ENCODE data around the gene SH3BP1.

SH3BP1 gene

DNA sequence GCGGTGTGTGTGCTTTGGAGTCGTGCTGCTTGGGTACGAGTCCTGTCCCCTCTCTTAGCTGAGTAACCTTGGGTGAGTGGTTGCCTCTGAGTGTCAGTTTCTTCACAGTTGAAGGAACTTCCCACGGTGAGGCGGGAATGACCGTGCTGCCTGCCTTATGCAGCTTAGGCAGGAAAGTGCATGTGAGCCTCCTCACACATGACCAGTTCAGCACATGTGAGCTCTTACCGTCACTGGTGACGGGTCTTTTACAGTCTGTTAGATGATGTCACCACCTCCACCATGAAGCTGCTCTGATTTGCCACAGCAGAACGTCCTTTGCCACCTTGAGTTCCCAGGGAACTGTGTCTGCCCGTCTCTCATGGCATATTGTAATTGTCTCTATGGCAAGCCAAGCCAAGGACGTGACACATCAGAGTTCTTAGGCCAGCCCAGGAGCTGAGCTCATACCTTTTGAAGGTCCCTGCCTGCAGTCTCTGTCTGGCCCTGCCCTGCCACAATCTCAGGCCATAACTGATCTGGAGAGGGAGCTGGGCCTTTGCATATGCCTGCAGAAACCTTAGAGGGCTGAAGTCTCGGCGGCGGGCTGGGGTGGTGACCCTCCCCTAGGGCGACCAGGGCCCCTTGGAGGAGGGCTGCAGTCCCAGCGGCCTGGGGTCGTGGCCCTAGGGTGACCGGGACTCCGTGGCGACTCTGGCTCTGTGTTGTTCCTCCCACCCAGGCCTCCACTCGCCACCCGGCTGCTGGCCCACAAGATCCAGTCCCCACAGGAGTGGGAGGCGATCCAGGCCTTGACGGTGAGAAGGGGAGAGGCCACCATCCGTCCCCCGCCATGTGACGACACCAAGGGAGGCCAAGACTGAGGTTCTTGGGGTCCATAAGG, 23.0 kb upstream of the SH3BP1 start:
- DNase-seq (ENCODE audit: low read depth): no peak

DNA sequence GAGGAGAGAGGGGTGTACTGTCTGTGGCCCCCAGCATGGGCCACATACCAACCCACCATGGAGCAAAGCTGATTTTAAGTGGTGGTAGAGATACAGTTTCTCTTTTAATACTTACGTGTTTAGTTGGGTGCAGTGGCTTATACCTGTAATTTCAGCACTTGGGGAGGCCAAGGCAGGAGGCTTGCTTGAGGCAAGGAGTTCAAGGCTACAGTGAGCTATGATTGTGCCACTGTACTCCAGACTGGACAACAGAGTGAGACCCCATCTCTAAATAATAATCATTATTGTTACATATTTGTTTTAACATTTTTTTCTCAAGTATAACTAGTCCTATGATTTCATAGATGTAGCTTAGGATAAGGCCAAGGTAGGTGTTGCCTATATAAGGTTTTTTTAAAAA, 22.0 kb upstream of the SH3BP1 start:
- DNase-seq (ENCODE audit: low read depth): no peak

DNA sequence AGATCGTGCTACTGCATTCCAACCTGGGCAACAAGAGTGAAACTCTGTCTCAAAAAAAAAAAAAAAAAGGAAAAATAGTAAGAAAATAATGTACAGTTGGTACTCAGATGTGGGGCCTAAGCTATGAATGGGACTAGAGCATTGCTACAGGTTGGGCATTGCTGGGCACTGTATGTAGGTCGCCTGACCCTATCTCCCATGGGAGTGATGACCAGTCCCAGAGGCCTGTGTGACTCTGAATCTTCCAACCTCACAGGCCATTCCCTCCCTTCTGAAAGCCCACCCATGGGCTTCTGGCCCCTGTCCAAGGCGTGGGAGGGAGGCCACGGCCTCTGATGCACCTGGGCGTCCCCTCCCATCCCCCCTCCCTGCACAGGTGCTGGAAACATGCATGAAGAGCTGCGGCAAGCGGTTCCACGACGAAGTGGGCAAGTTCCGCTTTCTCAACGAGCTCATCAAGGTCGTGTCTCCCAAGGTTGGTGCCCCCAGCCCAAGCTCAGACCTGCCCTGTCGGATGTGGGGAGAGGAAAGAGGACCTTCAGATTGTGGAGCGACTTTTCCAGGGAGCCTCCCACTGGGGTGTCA, 21.3 kb upstream of the SH3BP1 start:
- no peak for DNase-seq (ENCODE audit: low read depth)

DNA sequence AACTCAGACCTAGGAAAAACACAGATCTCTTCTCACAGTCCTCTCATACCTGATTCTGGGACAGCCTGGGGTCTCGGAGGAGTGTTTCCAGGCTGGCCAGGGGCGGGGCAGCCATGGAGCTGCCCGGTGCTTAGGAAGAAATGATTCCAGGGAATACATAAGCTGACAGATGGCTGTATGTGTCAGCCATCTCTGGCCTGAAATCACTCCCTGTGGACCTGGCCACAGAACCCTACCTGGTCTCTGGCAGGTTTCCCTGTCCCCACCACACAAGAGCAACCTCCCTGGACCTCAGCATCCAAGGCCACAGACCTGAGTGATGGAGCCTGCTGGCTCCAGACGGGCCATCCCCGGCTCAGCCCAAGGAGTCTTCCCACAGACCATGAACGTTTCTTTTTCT, 20.8 kb upstream of the SH3BP1 start:
- no peak for DNase-seq (ENCODE audit: low read depth)

DNA sequence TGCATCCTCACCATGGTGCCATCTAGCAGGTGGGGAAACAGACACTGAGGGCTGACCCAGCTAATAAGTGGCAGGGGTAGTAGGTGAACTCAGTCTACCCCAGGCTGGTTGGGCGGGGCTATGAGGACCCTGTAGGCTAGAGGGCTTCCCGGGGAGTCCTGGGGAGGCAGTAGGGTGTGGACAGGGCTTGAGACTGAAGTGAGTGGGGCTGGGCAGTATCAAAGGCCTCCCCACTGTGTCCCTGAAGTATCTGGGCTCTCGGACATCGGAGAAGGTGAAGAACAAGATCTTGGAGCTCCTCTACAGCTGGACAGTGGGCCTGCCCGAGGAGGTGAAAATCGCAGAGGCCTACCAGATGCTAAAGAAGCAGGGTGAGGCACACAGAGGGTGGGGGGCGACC, 19.5 kb upstream of the SH3BP1 start:
- DNase-seq (ENCODE audit: low read depth): no peak

DNA sequence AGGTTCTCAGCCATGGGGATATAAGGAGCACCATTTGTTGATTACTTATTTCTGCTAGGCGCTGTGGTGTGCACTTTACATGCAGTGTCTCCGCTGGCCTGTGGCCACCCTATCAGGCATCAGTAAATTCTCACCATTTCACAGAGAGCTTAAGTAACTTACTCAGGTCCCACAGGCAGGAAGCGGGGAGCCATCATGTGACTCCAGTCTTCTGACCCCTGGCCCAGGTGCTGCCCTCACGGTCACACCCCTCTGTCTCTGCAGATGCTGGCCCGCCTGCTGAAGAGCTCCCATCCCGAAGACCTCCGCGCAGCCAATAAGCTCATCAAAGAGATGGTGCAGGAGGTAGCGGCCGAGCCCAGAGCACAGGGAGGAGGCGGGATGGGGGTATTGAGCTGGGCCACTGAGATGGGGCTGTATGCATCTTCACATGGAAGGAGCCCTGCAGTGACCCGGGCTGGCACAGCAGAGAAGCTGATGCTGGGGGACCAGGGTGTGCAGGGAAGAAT, 18.1 kb upstream of the SH3BP1 start:
- no peak for DNase-seq (ENCODE audit: low read depth)

DNA sequence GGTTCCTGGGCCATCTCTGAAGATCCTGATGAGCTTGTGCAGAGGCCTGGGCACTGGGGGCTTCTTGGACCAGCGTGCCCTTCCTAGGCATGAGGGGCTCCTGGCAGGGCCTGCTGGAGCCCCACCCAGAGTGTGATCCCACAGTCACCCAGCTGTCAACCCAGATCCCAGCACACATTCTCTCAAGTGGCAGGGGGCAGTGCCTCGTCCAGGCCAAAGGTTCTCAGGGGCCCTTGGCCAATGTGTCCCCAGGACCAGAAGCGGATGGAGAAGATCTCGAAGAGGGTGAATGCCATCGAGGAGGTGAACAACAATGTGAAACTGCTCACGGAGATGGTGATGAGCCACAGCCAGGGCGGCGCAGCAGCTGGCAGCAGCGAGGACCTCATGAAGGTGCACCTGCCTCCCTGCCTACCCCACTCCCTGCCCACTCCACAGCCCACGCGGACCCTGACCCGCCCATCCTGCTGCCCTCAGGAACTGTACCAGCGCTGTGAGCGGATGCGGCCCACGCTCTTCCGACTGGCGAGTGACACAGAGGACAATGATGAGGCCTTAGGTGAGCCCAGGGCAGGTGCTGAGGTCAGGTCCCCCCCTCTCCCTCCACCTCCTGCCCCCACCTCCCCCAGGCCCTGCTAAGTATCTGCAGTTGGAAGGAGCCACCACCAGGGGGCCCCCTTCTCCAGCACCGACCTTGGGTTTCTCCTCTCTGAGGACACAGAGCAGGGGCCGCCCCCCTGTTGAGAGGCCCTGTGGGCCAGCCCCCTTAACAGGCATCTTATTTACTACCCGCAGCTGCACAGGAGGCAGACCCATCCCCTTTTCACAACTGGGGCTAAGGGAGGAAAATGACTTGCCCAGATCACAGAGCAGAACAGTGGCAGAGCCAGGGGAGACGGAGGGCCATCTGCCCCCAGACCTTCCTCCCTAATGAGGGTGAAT, 16.1 kb upstream of the SH3BP1 start:
- DNase-seq (ENCODE audit: low read depth): peak; percentile 61

DNA sequence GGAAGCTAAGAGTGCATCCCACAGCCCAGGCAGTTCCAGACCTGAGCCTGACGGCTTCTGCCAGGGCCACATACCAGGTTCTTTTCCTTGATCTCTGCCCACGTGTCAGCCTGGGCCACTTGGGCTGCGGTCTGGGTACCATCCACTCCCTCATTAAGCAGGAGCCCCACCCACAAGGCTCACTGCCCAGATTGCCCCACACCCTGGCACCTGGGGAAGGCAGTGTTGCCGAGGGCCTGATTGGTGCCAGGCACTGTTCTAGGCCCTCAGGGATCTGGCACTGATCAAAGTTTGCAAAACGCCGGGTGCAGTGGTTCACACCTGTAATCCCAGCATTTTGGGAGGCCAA, 15.5 kb upstream of the SH3BP1 start:
- DNase-seq (ENCODE audit: low read depth): no peak

DNA sequence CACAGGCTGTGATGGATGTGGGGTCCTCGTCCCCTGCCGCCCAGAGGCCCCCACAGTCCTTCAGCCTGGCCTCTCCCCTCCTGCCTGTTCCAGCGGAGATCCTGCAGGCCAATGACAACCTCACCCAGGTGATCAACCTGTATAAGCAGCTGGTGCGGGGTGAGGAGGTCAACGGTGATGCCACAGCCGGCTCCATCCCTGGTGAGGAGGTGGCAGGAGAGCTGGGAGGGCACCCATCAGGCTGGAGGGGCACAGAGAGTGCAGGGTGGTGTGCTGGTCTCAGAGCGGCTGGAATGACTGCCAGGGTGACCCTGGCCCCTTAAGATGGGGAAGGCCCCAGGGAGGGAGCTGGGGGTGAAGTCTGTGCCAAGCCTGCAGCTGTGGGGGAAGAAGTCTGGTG, 14.6 kb upstream of the SH3BP1 start:
- DNase-seq (ENCODE audit: low read depth): no peak

DNA sequence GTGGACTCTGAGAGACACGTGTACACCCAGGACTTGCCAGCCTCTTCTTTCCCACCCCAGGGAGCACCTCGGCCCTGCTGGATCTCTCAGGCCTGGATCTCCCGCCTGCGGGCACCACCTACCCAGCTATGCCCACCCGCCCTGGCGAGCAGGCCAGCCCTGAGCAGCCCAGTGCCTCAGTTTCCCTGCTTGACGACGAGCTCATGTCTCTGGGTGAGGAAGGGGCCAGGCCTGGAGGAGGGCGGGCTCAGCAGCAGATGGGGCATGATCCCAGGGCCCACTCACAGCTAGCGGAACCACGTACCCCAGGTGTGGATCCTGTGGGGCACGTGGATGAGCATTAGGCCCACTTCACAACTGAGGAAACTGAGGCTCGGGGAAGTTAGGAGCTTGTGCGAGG, 13.7 kb upstream of the SH3BP1 start:
- no peak for DNase-seq (ENCODE audit: low read depth)

DNA sequence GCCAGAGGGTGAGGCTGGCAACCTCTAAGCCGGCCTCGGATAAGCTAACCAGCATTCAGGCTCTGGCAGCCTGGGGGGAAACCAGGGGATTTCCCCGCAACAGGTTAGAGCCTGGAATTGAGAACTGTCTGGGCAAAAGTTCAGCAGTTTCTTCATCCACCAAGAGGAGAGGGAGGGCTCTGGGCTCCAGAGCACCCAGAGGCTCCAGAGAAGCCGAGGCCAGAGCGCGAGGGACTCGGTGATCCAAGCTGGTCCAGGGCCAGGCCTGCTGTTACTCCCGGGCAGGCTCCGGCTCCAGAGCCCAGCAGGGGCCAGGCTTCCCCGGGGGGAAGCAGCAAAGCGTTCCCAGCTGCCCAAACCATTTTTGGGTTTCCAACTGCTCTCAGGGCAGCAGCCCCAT, 13.3 kb upstream of the SH3BP1 start:
- no peak for DNase-seq (ENCODE audit: low read depth)

DNA sequence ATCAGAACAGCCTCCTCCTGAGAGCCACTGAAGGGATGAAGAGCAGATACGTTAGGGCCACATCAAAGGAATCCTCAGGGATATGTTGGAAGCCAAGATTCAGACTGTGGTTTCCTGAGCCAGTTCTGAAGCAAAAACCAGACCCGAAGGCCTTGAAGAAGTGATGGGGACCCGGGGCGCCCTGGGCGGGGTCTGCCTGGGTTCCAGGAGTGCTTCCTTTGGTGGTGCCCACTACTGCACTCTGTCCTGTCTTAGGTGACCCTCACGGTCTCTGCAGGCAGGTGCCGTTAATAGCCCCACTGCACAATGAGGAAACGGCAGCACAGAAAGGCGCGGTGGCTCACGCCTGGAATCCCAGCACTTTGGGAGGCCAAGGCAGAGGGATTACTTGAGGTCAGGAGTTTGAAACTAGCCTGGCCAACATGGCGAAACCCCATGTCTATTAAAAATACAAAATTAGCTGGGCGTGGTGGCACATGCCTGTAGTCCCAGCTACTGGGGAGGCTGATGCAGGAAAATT, 12.9 kb upstream of the SH3BP1 start:
- no peak for DNase-seq (ENCODE audit: low read depth)

DNA sequence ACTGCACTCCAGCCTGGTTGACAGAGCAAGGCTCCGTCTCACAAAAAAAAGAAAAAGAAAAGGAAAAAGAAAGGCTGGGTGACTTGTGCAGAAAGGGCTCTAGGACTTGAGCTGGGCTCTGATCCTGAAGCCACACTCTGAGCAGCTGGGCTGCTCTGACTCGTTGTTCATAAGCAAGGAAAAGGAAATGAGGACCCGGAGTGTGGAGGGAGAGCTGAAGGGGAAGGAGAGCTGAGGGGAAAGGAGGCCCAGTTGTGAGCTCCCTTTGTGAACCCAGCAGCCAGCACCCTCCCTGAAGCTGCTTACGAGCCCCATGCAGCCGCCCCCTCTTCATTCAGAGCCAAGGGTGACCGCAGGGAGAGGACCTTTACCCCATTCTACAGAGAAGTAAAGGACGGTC, 12.3 kb upstream of the SH3BP1 start:
- DNase-seq (ENCODE audit: low read depth): no peak

DNA sequence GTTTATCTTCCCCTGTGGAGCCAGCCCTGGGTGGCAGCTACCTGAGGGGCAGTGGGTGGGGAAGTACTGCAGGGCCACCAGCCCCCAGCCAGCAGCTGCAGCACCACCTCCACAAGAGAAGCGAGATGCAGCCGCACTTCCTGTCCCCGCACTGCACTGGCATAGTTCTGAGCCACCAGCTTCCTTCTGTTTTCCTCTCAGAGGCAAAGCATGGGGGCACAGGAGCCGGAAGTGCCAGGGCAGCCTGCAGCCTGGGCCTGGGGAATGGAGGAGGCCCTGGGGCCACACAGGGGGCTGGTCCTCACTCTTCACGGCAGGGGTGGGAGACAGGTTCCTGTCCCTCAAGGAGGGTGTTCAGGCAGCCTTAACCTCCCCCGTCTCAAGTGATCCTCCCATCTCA, 11.9 kb upstream of the SH3BP1 start:
- no peak for DNase-seq (ENCODE audit: low read depth)

DNA sequence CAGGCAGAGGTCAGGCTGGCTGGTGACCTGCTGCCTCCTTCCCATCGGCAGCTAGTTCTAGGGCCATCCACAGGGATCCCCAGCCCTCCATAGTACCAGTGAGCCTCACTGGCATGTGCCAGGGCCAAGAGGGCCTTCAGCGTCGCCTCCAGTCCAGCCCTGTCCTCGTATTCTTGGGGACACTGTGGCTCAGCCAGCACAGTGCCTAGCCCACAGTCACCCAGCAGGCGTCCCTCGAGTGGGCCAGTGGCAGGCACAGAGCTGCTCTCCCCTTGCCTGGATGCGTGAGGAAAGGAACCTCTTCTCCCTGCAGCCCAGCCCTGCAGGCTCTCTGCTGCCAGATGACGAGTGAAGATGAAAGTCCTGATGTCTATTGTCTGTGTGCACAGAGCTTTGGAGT, 10.6 kb upstream of the SH3BP1 start:
- DNase-seq (ENCODE audit: low read depth): no peak

DNA sequence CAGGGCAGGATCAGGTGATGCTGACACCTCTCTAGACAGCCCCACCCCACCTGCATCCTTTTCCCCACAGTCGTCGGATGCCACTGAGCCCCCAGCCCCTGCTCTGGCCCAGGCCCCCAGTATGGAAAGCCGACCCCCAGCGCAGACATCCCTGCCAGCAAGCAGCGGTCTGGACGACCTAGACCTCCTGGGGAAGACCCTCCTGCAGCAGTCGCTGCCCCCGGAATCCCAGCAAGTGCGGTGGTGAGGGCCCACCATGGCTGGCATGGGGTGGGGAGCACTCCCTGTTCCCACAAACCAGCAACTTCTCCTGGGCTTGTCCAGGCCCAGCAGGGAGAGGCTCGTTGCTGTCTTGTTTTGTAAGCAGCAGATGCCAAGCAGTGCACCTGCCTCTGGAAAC, 9.5 kb upstream of the SH3BP1 start:
- no peak for DNase-seq (ENCODE audit: low read depth)

DNA sequence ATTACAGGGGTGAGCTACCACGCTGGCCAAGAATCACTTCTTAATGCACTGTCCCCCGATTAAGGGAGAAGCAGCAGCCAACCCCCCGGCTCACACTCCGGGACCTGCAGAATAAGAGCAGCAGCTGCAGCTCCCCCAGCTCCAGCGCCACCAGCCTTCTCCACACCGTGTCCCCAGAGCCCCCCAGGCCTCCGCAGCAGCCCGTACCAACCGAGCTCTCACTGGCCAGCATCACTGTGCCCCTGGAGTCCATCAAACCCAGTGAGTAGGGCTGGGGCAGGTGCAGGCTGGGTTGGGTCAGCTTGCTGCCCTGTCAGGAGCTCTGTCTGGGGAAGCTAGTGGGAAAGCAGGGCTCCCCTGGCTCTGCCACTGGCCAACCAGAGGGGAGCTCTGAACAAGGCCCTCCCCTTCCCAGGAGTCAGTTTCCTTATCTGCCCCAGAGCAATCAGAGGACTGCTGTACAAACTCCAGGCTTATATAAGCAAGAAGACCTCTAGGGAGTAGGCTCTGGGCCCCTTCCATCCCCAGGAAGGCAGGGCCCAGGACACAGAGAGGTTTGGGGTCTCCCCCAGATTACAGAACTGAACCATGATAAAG, 8.5 kb upstream of the SH3BP1 start:
- DNase-seq (ENCODE audit: low read depth): no peak

DNA sequence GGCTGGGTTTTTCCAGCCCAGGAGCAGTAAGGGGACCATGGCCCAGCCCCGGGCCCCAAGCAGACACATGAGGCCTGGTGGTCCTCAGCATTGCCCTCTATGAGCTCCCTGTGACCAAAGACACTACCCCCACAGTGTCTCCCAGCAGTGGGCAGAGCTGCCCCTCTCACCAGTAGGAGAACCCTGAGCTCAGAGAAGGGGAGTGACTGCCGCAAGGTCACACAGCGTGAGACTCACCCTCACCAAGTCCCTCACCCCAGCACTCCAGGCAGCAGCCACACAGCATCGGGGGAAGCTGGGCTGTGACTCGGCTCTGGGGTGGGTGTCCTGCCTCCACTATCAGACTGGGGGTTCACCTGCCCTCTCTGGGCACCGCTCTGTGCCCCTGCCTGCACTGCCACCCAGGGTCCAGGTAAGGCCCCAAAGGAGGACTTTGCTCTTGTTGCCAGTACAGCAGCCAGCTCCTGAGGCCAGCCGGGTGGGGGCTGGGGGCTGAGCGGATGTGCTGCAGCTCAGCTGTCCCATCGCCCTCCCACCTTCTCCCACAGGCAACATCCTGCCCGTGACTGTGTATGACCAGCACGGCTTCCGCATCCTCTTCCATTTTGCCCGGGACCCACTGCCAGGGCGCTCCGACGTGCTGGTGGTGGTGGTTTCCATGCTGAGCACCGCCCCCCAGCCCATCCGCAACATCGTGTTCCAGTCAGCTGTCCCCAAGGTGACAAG, 7.9 kb upstream of the SH3BP1 start:
- DNase-seq (ENCODE audit: low read depth): no peak

DNA sequence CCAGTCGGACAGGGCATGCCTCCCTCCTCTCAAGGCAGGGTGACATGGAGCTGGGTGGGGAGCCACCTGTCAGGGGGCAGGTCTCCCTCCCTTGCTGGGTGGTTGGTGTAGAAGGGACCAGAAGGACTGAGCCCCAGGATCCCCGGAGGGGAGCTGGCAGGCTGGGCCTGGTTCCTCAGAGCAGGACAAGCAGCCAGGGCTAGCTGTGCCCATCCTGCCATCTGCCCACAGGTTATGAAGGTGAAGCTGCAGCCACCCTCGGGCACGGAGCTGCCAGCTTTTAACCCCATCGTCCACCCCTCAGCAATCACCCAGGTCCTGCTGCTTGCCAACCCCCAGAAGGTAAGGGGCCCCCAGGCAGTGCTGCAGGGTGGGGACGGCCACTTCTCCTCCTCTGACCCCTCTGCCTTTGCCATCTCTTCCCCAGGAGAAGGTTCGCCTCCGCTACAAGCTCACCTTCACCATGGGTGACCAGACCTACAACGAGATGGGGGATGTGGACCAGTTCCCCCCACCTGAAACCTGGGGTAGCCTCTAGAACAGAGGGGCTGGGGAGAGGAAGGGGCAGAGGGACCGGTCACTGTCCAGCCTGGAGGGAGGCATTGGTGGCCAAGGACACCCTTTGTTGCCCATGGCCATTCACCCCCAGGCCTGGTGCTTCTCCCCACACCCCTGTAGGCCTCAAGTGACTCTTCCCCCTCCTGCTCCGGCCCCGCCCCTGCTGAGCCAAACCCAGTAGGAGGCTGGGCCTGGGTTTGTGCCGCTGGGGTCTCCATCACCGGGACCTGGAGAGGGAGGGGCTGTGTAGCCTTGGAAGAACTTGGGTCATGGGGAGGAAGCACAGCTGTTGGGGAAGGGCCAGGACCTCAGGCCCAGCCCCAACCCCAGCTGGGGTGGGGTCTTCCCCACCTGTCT, 7.0 kb upstream of the SH3BP1 start:
- no peak for DNase-seq (ENCODE audit: low read depth)

DNA sequence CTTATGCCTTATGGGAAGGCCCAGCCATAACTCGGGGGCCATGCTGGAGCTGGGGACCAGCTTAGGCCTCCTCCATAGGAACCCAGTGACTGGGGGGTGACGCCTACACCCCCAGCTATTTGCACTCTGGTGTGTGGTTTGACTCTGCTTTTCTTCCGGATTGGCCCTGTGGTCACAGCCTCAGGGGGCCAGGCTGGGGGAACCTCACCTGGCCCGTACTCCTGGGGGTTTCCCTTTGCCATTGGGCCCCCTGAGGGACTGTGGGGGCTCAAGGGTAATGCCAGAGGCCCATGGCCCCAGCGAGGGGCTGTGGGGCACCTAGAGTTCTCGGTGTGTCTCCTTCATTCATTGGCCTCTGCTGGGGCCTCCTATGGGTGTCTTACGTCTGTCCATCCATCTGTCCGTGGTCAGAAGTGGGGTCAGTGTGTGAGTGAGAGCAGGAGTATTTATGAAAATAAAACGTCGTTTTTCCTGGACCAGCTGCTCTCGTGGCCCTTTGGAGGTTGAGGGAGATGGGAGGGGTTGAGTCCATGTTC, 6.3 kb upstream of the SH3BP1 start:
- DNase-seq (ENCODE audit: low read depth): peak; percentile 46

Measured in stimulated activated CD8-positive, alpha-beta memory T cell treated with anti-CD3 and anti-CD28 coated beads, Interleukin-4, amount 100 ng/mL, for 24 hours (primary cell).